GM18505 (cell line): ENCODE results near the gene TERT.

Experiments
- ATAC-seq: cut with Tn5 transposase; IDR thresholded peaks from one replicate; pipeline ENCODE4 v1.9.1; 2021; ENCODE audit not compliant: unreplicated experiment
- POLR2A ChIP-seq: IDR thresholded peaks from 4 replicates; pipeline ENCODE4 v1.6.1; 2011; ENCODE audit warnings: borderline replicate concordance; ENCODE audit not compliant: insufficient read depth, insufficient read length; ENCODE audit errors: extremely low read depth

Gene TERT

GRCh38 chr5:1205255-1206180 lies 89.3 kb downstream of the TERT start:
- no peak for ATAC-seq
- no peak for TF ChIP-seq POLR2A

- TF ChIP-seq POLR2A = no peak
These were observed 90.1 kb downstream of the TERT start for GRCh38 chr5:1204693-1205242.

GRCh38 chr5:1203968-1204692 lies 90.7 kb downstream of the TERT start:
- ATAC-seq = no peak

More at GRCh38 chr5:1204693-1205242, 90.1 kb downstream of the TERT start:
- ATAC-seq = no peak

GRCh38 chr5:1203311-1203967 lies 91.4 kb downstream of the TERT start:
- no peak for ATAC-seq
- TF ChIP-seq POLR2A = no peak

More at GRCh38 chr5:1203968-1204692, 90.7 kb downstream of the TERT start:
- TF ChIP-seq POLR2A = no peak
